GM12892 (cell line): Measurements from ENCODE around the gene RBKS.

ENCODE experiments used
- POLR2A ChIP-seq: IDR thresholded peaks from 2 replicates; pipeline ENCODE4 v1.6.1; 2011; ENCODE audit warnings: low read depth, low read length, control low read depth
- POLR2AphosphoS5 ChIP-seq: IDR thresholded peaks from 2 replicates; pipeline ENCODE4 v1.6.1; 2011; ENCODE audit warnings: low read depth, low read length, control low read depth

DNA sequence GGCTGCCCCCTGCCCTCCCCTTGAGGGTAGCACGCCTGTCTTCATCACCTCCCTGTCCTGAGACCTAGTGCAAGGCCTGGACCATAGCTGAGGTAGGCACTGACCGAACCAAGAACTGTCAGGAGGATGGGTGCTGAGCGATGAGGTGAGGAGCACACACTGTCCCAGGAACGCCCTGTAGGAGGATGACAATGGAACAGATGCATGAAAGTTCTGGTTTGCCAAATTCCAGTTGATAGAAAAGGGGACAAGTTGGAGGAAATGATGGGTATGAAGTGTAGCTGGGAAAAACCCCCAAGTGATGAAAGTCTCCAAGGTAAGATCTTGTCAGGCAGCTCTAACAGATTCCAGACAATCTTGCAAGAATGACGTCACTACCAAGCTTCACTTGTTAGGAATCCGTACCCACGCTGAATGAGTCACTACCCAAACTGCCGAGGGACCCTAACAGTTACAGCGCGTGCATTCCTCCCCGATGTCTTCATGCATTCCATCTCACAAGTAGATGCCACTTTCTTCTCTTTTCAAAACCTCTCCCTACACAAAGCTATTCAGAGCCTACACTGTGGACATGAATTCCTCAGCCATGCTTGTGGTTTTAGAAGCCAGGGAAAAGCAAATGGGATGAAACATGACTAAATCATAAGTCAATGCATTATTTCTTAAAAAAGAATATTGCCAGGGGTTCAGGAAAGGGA lies 91.1 kb downstream of the RBKS start:
- TF ChIP-seq POLR2A (no peak), POLR2AphosphoS5 (no peak)
